ENCODE data around the gene NOX1. TPM values are rescaled to one million over a fixed set of nuclear protein-coding genes. Genes with fewer than 3 reads are reported as not detected.

Gene NOX1
- total and polyA plus RNA-seq, 12 donors: 0.07 to 0.16 TPM; not detected in 10

DNA sequence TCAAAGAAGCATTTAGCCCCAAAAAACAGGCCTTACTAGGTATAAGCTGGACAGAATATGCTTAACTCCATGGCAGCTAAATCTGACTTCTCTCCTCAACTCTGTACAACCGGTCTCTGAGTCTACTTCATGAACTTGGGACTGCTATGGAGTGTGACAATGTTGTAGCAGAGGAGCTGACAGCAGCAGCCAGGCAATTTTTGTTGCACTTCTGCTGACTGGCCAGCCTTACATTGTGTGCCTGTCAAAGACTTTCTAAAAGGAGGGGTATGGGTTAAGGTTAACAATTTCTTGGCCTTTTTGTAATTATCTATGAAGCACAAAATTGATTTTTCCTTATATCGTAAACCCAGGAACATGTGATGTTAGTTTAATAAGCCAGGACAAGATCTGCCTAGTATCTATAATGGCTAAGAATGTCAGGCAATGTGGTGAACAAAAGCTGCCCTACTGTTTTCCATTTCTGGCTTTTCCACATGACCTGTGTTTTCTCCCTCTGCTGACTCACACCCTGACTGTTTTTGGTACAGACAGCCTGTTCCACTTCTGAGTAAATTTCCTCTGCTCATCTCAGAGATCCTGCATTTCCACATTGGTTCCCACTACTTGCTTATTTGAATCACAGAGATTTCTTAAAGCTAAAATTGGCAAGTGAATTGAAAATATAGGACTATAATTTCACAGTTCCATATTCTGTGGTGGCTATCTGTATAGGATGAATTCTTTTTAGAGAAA, 9.3 kb downstream of the NOX1 start:
- H3K27ac ChIP-seq: no peak overlapping the region
- DNase-seq: peak in 1 of 7 donors; percentile 17
- intact Hi-C loops (cut with DNase I): no loop called here

DNA sequence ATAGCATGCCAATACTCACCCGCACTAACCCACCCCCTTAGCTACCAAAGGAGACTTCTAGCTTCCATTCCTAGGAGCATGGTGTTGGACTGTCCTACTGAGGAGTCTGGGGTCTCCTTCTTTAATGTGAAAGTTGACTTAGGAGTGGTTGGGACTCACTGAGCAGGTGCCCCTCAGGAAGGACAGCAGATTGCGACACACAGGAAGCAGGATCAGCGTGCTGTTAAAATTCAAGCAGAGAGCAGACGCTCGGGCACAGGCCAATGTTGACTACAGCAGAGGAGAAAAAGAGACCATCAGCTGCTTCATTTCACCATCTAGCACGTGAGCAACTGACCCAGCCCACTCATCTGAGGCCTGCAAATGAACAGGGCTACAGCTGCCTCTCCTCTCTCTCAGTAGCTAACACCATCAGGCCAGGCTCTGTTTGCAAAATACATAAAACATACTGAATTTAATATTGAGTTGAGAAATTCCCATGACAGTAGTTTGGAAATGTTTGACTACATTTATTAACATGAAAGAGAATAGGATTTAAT, 10.8 kb downstream of the NOX1 start:
- H3K9me3 ChIP-seq (replicated peaks in 1 of 3): no peaks in the 10 kb centered on the region
- no peak for TF ChIP-seq CTCF (IDR thresholded peaks at IDR 0.05)
- DNase-seq: no peak
- H3K27ac ChIP-seq: no peak overlapping the region
- no peaks in the 10 kb centered on the region for H3K4me1 ChIP-seq (replicated peaks in 1 of 2)
- H3K27me3 ChIP-seq: peaks cover 4% of the 10 kb centered on the region
- no peaks in the 10 kb centered on the region for H3K36me3 ChIP-seq (replicated peaks in 1 of 2)
- intact Hi-C loops (cut with DNase I): no loop called here
- WGBS, 4 donors: 59 to 80% (median 69%) methylated on average over 1 to 6 of the region's 6 CpGs
- no peak overlapping the region for H3K4me3 ChIP-seq

More for the DNA sequence above, 9.3 kb downstream of the NOX1 start:
- Histone ChIP-seq H3K36me3 (replicated peaks in 1 of 2) (no peaks in the 10 kb centered on the region), H3K27me3 (peaks cover 4% of the 10 kb centered on the region), H3K4me1 (replicated peaks in 1 of 2) (no peaks in the 10 kb centered on the region), H3K9me3 (replicated peaks in 1 of 3) (no peaks in the 10 kb centered on the region), H3K4me3 (no peak overlapping the region)
- no peak for TF ChIP-seq CTCF (IDR thresholded peaks at IDR 0.05)
- no peak for TF ChIP-seq POLR2A (IDR thresholded peaks at IDR 0.05)
- 63 to 96% (median 80%) methylated on average over 2 of the region's 2 CpGs for WGBS, 4 donors

DNA sequence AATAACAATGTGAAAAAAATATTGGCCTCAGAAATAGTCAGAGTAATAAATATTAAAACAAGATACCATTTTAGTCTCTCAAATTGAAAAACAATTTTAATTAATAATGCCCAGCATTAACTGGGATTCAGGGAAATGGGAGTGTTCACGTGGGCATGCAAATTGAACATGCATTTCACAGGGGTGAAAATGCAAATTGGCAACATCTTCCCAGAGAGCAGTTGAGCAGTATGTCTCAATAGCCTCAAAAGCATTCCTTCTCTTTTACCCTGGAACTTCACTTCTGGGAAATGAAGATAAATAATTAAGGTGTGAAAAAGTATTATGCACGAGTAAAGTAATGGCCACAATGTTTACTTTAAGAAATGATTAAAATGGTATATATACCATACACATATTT, 21.3 kb downstream of the NOX1 start:
- 54 to 69% (median 64%) methylated on average over 2 of the region's 2 CpGs for WGBS, 4 donors
- Histone ChIP-seq H3K36me3 (replicated peaks in 1 of 2) (no peaks in the 10 kb centered on the region), H3K4me3 (no peak overlapping the region), H3K4me1 (replicated peaks in 1 of 2) (no peaks in the 10 kb centered on the region), H3K9me3 (replicated peaks in 1 of 3) (no peaks in the 10 kb centered on the region), H3K27ac (no peak overlapping the region), H3K27me3 (no peaks in the 10 kb centered on the region)
- TF ChIP-seq POLR2A (IDR thresholded peaks at IDR 0.05) (no peak), CTCF (IDR thresholded peaks at IDR 0.05) (no peak)
- intact Hi-C loops (cut with DNase I): no loop called here
- DNase-seq: no peak

DNA sequence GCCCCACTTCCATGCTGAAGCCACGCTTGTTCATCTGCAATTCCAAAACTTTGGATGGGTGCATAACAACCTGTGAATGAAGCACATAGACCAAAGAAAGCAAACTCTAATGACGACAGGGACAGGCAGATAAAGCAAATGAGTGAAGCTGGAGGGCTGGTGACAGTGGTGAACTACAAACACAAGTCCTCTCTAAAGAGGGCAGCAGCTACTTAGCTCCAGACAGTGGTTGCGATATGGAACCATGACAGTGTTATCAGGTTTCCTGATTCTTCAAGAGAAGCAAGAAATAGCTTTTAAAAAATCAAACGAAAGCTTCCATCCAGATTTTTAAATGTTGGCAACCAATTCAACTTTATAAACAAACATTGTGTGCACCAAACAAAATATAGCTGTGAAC, 23.8 kb downstream of the NOX1 start:
- Histone ChIP-seq H3K27ac (no peak overlapping the region), H3K36me3 (replicated peaks in 1 of 2) (no peaks in the 10 kb centered on the region), H3K9me3 (replicated peaks in 1 of 3) (no peaks in the 10 kb centered on the region), H3K4me3 (no peak overlapping the region), H3K4me1 (replicated peaks in 1 of 2) (no peaks in the 10 kb centered on the region), H3K27me3 (no peaks in the 10 kb centered on the region)
- DNase-seq: no peak
- intact Hi-C loops (cut with DNase I): no loop called here
- WGBS, 4 donors: 44 to 70% (median 61%) methylated on average over 3 to 4 of the region's 4 CpGs
- TF ChIP-seq POLR2A (IDR thresholded peaks at IDR 0.05): no peak
- TF ChIP-seq CTCF (IDR thresholded peaks at IDR 0.05): no peak

Data from adrenal gland (tissue), 12 donors.